Dermis blood vessel endothelial cell (primary cell): ENCODE measurements around the gene CLVS2. TPM values are rescaled to one million over a fixed set of nuclear protein-coding genes. Genes with fewer than 3 reads are reported as not detected.

Experiments used
- DNase-seq: peaks from one replicate; pipeline ENCODE4 v3.0.0; 2010
- total RNA-seq: library from RNA; depleted of rRNA; stranded (reverse); fragments of >200 nt; gene quantifications from 2 replicates; pipeline ENCODE4 v1.2.3, GENCODE V29; 2014

CLVS2 gene, protein sequence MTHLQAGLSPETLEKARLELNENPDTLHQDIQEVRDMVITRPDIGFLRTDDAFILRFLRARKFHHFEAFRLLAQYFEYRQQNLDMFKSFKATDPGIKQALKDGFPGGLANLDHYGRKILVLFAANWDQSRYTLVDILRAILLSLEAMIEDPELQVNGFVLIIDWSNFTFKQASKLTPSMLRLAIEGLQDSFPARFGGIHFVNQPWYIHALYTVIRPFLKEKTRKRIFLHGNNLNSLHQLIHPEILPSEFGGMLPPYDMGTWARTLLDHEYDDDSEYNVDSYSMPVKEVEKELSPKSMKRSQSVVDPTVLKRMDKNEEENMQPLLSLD
- total RNA-seq: not detected in 2 replicates

- no peak for DNase-seq
Measured at GRCh38 chr6:122995921-122996793, at the start of gene CLVS2. CLVS2 (plus strand) TSS chr6:122996235; CDS start chr6:122997778, 1,543 bp downstream.

GRCh38 chr6:122947355-122947754, 48.7 kb upstream of the CLVS2 start:
- DNase-seq: no peak

- DNase-seq: no peak
Measured at GRCh38 chr6:122953766-122954165, 42.3 kb upstream of the CLVS2 start.

DNA sequence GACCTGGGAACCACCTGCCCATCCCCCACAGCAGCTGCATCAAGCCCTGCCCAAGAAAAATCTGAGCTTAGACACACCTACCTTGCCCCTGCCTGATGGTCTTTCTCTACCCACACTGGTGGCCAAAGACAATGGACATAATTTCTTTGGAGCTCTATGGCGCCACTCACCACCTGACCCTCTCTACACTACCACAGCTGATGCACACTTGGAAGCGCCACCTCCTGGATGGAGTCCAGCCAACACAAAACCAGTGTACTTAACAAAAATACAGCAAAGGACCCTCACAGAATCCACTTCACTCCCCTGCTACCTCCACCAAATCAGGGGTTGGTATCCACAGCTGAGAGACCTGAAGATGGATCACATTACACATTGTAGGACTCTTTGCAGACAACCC, 39.7 kb upstream of the CLVS2 start:
- DNase-seq: no peak

- no peak for DNase-seq
Measured at GRCh38 chr6:122962000-122962624, 33.9 kb upstream of the CLVS2 start.

- DNase-seq: no peak
Measured at GRCh38 chr6:122969999-122970533, 26.0 kb upstream of the CLVS2 start.

DNA sequence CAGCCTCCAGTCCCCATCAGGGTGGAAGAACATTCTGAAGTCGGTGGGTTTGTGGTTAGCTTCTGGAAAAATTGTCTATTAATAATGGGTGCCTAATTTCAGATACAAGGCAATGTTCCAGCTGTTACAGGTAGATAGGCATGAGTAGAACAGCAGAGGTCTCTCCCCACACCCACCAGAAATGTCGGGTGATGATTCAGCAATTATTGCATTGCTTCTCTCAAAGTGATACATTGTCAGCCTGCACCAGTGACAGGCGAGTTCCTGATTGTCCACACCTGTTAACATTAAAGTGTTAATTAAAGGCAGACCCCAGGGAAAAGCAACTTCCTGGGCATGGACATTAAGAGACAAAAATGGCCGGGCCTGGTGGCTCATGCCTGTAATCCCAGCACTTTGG, 18.9 kb upstream of the CLVS2 start:
- no peak for DNase-seq

DNA sequence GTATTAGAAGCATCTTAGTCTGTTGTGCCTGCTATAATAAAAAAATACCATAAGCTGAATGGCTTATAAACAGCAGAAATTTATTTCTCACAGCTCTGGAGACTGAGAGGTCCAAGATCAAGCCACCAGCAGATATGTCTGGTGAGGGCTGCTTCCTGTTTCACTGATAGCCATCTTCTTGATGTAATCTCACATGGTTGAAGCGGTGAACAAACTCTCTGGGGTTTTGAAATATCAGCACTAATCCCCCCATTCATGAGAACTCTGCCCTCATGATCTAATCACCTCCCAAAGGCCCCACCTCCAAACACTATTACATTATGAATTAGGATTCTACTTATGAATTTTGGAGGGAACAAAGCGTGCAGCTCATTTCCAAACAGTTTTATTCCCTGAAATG, 11.6 kb upstream of the CLVS2 start:
- no peak for DNase-seq

DNA sequence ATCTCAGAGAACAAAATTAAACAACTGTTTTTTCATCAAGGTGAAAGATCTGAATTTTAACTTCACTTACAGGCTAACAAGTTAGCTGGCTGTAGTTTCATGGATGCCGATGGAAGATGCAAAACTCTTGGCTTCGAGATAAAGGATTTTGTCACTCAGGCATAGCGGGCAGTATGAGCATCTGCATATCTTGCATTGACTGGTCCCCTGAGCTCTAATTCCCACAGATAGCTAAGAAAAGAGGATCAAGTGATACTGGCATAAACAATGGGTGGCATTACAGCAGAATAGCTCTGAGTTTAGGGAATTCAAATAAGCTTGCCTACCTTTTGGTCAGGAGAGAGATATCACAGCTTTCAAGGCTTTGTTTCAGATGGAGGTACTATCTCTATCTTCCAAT, 1.8 kb upstream of the CLVS2 start:
- no peak for DNase-seq

DNA sequence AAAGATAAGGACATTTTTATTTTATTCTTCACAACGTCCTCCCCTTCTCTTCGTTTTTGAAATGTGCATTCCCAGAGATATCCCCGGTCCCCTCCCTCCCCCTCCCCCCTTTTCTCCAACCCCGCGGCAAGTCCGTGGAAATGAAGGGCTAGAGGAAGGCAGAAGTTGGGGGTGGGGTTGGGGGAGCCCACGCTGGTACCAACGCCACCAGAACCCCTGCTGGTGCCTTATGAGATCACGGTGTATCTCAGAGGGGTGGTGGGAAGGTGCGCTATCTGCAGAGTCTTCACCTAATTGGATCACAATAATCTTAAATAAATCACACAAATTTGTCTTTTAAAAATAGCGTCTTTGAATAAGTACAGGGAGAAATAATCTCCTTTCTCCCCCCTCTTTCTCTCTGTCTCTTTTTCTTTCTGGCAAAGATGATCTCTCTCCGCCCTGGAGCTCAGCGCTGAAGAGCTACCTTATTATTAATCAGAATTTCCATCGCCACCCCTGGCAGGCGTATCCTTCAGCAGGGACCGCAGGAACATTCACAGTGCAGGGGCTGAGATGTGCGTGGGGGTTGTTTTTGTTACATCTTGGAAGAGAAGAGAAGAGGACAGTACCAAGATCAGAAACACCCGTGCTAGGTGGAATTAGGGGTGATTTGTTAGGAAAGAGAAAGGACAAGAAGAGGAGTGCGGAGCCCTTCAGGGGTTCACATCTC, 915 bp downstream of the CLVS2 start:
- DNase-seq: no peak

GRCh38 chr6:122997541-122998150, 1.6 kb downstream of the CLVS2 start:
- DNase-seq: no peak

GRCh38 chr6:122998403-122998975, 2.5 kb downstream of the CLVS2 start:
- DNase-seq: no peak

DNA sequence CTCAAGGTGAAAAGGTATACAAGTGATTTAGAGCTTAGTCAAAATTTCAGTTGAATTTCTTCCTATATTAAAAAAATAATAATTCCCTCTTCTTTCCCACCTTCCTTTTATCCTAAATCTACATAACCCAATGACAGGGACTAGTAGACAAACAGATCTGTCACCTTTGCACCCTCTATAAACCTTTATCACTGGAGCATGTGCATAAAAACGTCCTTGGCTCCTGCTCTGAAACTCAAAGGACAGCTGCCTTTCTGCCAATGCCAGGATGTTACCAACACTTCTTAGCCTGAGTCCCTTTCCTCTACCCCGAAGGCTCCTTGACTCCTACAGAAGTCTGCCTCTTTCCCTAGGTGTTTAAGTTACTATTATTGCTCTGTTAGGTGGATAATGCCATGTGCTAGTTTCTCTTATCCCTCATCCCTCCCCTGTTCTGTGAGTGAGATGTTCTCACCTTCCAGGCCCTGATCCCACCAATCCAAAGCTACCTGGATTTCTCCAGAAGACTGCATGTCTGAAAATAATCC, 4.3 kb downstream of the CLVS2 start:
- DNase-seq: no peak

GRCh38 chr6:123001540-123001939, 5.5 kb downstream of the CLVS2 start:
- no peak for DNase-seq

DNA sequence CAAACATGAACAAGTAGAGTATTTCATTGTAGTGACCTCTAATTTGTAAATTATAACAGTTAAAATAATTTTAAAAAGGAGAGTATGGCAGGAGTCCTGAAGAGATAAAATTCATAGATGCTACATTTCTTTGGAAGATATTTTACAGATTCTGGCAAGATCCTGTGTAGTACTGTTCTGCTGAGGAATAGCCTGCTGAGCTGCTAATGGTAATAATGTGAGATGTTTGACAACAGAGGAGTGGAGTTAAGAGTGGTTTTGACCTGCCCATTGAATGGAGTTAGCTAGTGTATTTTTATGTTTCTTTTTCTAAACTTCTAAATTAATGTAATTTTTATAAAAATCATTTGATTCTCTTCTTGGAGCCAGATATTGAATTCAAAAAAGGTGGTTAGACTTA, 11.8 kb downstream of the CLVS2 start:
- DNase-seq: no peak

GRCh38 chr6:123009059-123009458, 13.0 kb downstream of the CLVS2 start:
- DNase-seq: no peak

- DNase-seq: no peak
Measured at GRCh38 chr6:123014835-123015234, 18.8 kb downstream of the CLVS2 start.

- DNase-seq: no peak
Measured at GRCh38 chr6:123016431-123017103, 20.5 kb downstream of the CLVS2 start.

DNA sequence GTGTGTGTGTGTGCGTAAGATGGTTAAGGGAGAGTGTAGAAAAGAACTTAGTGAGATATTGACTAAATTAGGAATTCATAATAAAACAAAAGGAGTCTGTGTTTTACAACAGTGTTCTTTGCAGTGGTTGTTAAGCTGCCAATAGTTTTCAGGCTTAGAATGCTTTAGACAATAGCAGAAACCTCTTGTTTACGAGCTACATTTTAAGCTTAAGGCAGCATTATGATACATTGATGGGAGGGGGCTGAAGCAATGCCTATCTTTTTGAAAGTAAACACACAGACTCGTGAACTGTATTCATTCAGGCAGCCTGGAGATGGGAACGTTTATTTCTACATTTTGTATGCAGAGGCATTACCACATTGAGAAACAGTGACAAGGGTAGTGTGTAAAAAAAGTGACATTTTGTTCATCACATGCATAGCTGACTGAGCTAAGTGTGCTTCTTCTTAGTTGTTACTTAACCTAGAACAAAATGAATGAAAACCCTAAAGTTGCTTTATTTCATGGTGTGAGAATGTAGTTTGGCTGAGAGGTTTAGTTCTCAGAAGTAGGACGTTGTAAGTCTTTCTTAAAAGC, 21.2 kb downstream of the CLVS2 start:
- DNase-seq: no peak

DNA sequence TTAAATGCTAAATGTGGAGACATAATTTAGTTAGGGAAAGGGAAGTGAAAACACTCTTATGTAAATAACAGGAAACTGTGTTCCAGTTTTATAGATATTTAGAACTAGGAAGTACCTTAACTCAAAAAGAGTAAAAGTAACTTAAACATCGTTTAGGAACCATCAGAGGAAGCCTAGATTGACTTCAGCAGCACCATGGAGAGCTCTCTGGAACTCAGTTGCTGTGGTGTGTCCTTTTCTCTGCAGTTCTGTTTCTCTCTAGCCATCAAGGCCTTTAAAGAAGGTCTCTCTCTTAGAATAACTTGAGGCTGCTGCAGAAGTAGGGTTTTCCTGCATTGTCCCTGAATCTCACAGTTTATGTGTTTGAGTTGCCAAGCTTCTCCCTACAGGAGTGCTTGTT, 26.9 kb downstream of the CLVS2 start:
- DNase-seq: no peak

- no peak for DNase-seq
Measured at GRCh38 chr6:123024976-123025375, 28.9 kb downstream of the CLVS2 start.
